ENCODE data around the gene POLR3GL. TPM values are rescaled to one million over a fixed set of nuclear protein-coding genes. Genes with fewer than 3 reads are reported as not detected.
"Not testable (repeated sequence)": the region's sequence is repeated elsewhere in the genome, so short reads cannot be mapped to it uniquely, and the experiment has no call there.

The POLR3GL gene, protein sequence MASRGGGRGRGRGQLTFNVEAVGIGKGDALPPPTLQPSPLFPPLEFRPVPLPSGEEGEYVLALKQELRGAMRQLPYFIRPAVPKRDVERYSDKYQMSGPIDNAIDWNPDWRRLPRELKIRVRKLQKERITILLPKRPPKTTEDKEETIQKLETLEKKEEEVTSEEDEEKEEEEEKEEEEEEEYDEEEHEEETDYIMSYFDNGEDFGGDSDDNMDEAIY
- 29.6 TPM for polyA plus RNA-seq
- long read RNA-seq, donor 1, partial matches to known transcripts, result 0 of 4 reads
- long read RNA-seq, donor 1, other reads (novel, unspliced or antisense), result 0 of 4 reads
- long read RNA-seq, donor 2, transcript POLR3GL-202 (8 exons, 1,165 nt), result major isoform, 11 of 11 reads
- long read RNA-seq, donor 2, partial matches to known transcripts, result 0 of 11 reads
- long read RNA-seq, donor 2, other reads (novel, unspliced or antisense), result 0 of 11 reads
- long read RNA-seq, donor 3, result 0 reads
- long read RNA-seq, donor 4, partial matches to known transcripts, result 0 of 1 reads
- long read RNA-seq, donor 4, other reads (novel, unspliced or antisense), result 0 of 1 reads
- long read RNA-seq, donor 5, partial matches to known transcripts, result 0 of 3 reads
- long read RNA-seq, donor 5, other reads (novel, unspliced or antisense), result 0 of 3 reads
- long read RNA-seq, donor 6, transcript POLR3GL-202 (8 exons, 1,165 nt), result major isoform, 5 of 30 reads
- long read RNA-seq, donor 6, partial matches to known transcripts, result 25 of 30 reads
- long read RNA-seq, donor 6, other reads (novel, unspliced or antisense), result 0 of 30 reads
- long read RNA-seq, donor 7, transcript POLR3GL-202 (8 exons, 1,165 nt), result major isoform, 10 of 10 reads
- long read RNA-seq, donor 7, partial matches to known transcripts, result 0 of 10 reads
- long read RNA-seq, donor 7, other reads (novel, unspliced or antisense), result 0 of 10 reads
- long read RNA-seq, donor 8, transcript POLR3GL-202 (8 exons, 1,165 nt), result major isoform, 11 of 11 reads
- long read RNA-seq, donor 8, partial matches to known transcripts, result 0 of 11 reads
- long read RNA-seq, donor 8, other reads (novel, unspliced or antisense), result 0 of 11 reads
- long read RNA-seq, donor 9, transcript POLR3GL-202 (8 exons, 1,165 nt), result major isoform, 5 of 5 reads
- long read RNA-seq, donor 9, partial matches to known transcripts, result 0 of 5 reads
- long read RNA-seq, donor 9, other reads (novel, unspliced or antisense), result 0 of 5 reads
- long read RNA-seq, donor 10, transcript POLR3GL-202 (8 exons, 1,165 nt), result major isoform, 8 of 17 reads
- long read RNA-seq, donor 10, partial matches to known transcripts, result 8 of 17 reads
- long read RNA-seq, donor 10, other reads (novel, unspliced or antisense), result 0 of 17 reads
- long read RNA-seq, donor 11, partial matches to known transcripts, result 0 of 4 reads
- long read RNA-seq, donor 11, other reads (novel, unspliced or antisense), result 0 of 4 reads

DNA sequence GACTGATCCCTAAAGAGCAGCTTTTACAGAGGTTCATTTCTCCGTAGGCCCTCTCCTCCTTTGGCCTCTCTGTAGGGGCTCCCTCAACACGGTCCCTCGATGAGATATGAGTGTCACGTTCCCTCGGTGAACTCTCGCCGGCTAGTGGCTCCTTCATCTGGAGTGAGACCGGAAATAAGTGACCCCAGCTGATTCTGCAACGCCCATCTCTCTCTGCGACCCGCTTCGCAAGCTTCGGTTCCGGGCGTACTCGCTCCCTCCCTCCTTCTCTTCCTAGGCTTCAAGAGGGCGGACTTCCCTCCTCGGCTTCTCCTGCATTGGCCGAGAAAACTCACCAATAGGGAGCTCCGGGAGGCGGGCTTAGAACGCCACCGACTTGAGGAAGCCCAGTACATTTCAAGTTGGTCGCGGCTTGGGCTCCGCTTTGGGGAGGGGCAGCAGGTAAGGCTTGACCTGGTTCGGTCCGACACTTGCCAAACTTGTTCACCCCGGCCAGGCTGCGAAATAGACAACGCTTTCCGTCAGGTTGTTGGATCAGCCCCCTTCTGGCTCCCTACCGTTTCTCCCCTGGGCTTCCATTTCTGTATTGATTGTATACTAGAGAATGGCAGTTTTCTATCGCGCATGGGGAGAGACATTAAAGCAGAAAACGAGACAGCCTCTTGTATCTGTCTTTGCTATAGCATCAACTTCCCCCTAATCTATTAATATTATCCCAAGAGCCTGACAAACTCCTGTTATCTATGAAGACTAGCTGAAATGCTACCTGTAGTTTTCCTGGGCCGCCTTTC, at the start of gene POLR3GL, which contains the start of gene ANKRD34A:
TSS of gene POLR3GL (plus strand) at position 363 of the 791 bp plus-strand sequence. CDS start 10,176 bp downstream, outside the sequence.
TSS of gene ANKRD34A (minus strand) at position 248 of the 791 bp plus-strand sequence. CDS start 2,816 bp downstream, outside the sequence.
- 0% methylated on average over 5 of the region's 37 CpGs for WGBS (ENCODE audit: insufficient coverage, low lambda C conversion rate)

DNA sequence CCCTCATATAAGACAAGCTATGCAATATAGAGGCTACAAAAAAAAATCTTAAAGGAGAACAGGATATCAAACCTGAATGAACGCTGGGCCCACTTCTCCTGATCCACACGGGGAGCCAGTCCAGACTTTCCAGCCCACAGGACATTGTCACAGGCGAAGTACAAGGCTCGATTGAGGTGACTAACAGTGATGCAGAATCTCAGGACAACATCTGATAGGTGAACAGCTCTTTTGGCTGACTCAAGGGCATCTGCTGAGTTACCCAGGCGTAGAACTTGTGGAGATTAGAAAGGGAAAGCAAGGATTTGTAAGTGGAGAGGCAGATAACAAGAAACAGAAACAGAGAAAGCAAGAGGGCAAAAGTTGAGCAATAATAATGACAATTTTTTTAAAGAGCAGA, 47.7 kb upstream of the POLR3GL start:
- Histone ChIP-seq H3K4me1 (ENCODE audit: control insufficient read depth, insufficient read depth, low read length) (peaks cover 9% of the 10 kb centered on the region), H3K27ac (ENCODE audit: low read length) (no peak overlapping the region), H3K36me3 (ENCODE audit: control insufficient read depth, insufficient read depth, low read length) (peaks cover 19% of the 10 kb centered on the region), H3K27me3 (ENCODE audit: control insufficient read depth, insufficient read depth, low read length) (no peaks in the 10 kb centered on the region), H3K9me3 (ENCODE audit: control insufficient read depth, low read depth, low read length) (no peaks in the 10 kb centered on the region), H3K4me3 (ENCODE audit: low read length) (no peak overlapping the region)
- no peak for DNase-seq
- 60% methylated on average over 1 of the region's 5 CpGs for WGBS (ENCODE audit: insufficient coverage, low lambda C conversion rate)

More for the DNA sequence above, at the start of gene POLR3GL, which contains the start of gene ANKRD34A:
- Histone ChIP-seq H3K27ac (ENCODE audit: low read length) (peak within 1 kb of the TSS; percentile 75), H3K4me1 (ENCODE audit: control insufficient read depth, insufficient read depth, low read length) (peaks cover 34% of the 10 kb centered on the region), H3K27me3 (ENCODE audit: control insufficient read depth, insufficient read depth, low read length) (peaks cover 44% of the 10 kb centered on the region), H3K36me3 (ENCODE audit: control insufficient read depth, insufficient read depth, low read length) (no peaks in the 10 kb centered on the region), H3K4me3 (ENCODE audit: low read length) (peak within 1 kb of the TSS; percentile 84), H3K9me3 (ENCODE audit: control insufficient read depth, low read depth, low read length) (peaks cover 2% of the 10 kb centered on the region)
- peak; percentile 92 to 96 for DNase-seq

DNA sequence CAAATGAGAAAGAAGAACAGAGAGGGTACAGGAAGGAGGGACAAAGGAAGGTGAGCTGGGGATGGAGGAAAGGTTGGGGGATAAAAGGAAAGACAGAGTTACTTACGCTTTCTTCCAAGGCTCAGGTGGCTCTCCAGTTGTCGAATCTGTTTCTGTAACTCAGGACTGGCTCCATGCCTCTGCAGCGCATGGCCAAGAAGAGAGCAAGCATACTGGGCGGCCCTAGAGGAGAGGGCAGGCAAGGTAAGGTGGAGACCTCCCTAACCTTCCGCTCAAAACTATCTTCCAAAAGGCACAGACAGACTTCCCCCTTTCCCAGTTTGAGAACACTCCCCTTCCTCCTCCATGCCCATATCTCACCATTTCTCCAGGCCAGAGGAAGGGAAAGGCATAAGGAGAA, 46.9 kb upstream of the POLR3GL start:
- peaks cover 9% of the 10 kb centered on the region for H3K4me1 ChIP-seq (ENCODE audit: control insufficient read depth, insufficient read depth, low read length)
- no peaks in the 10 kb centered on the region for H3K9me3 ChIP-seq (ENCODE audit: control insufficient read depth, low read depth, low read length)
- no peak overlapping the region for H3K27ac ChIP-seq (ENCODE audit: low read length)
- DNase-seq, result no peak
- H3K27me3 ChIP-seq (ENCODE audit: control insufficient read depth, insufficient read depth, low read length), result no peaks in the 10 kb centered on the region
- H3K4me3 ChIP-seq (ENCODE audit: low read length), result peak overlapping the region; percentile 88
- no CpG with 5 or more reads among the region's 5 CpGs for WGBS (ENCODE audit: insufficient coverage, low lambda C conversion rate)
- peaks cover 12% of the 10 kb centered on the region for H3K36me3 ChIP-seq (ENCODE audit: control insufficient read depth, insufficient read depth, low read length)

DNA sequence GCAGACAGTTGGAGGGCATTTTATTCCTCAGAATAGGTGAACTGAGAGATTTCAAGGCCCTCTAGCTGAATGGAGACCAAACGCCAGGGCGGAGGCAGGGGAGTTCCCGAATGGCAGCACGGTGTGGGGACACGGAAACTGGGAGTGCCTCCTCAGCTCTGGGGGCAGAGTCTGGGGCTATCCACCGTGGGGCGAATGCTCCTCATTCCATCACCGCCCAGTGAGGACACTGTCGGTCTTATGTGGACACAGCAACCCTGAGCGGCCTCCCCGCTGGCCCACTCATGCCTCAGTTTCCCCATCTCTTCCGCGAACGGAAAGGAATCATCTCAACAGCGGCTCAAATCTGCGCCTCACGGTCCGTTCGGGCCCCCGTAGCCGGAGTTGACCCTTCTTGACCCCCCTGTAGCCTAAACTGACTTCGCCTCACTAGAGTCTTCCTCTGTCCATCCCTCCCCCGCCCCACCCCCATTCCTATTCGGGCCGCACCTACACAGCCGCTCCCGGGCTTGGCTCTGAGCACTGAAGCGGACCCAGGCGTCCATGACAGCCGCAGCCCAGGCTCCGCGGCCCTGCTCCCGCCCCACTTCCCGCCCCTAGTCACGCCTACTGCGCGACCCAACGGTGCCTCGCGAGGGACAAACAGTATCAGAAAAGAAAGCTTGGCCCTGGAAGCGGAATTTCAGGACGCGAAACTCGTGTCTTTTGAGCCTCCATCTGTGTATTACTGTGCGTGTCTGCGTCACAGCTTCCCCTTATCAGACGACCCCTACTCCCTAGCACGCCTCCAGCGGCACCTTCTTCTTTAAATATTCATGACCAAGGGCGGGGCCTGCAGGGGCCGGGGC, 46.1 kb upstream of the POLR3GL start, which contains the start of gene PEX11B:
TSS of gene PEX11B (minus strand) at position 574 of the 848 bp plus-strand sequence. CDS start at position 545, 29 bp downstream.
- no CpG with 5 or more reads among the region's 51 CpGs for WGBS (ENCODE audit: insufficient coverage, low lambda C conversion rate)
- peak within 1 kb of the TSS; percentile 88 for H3K4me3 ChIP-seq (ENCODE audit: low read length)
- H3K27ac ChIP-seq (ENCODE audit: low read length), result peak within 1 kb of the TSS; percentile 91
- H3K4me1 ChIP-seq (ENCODE audit: control insufficient read depth, insufficient read depth, low read length), result peaks cover 9% of the 10 kb centered on the region
- H3K36me3 ChIP-seq (ENCODE audit: control insufficient read depth, insufficient read depth, low read length), result peaks cover 16% of the 10 kb centered on the region
- no peaks in the 10 kb centered on the region for H3K27me3 ChIP-seq (ENCODE audit: control insufficient read depth, insufficient read depth, low read length)
- no peaks in the 10 kb centered on the region for H3K9me3 ChIP-seq (ENCODE audit: control insufficient read depth, low read depth, low read length)
- DNase-seq, result peak; percentile 88 to 96

DNA sequence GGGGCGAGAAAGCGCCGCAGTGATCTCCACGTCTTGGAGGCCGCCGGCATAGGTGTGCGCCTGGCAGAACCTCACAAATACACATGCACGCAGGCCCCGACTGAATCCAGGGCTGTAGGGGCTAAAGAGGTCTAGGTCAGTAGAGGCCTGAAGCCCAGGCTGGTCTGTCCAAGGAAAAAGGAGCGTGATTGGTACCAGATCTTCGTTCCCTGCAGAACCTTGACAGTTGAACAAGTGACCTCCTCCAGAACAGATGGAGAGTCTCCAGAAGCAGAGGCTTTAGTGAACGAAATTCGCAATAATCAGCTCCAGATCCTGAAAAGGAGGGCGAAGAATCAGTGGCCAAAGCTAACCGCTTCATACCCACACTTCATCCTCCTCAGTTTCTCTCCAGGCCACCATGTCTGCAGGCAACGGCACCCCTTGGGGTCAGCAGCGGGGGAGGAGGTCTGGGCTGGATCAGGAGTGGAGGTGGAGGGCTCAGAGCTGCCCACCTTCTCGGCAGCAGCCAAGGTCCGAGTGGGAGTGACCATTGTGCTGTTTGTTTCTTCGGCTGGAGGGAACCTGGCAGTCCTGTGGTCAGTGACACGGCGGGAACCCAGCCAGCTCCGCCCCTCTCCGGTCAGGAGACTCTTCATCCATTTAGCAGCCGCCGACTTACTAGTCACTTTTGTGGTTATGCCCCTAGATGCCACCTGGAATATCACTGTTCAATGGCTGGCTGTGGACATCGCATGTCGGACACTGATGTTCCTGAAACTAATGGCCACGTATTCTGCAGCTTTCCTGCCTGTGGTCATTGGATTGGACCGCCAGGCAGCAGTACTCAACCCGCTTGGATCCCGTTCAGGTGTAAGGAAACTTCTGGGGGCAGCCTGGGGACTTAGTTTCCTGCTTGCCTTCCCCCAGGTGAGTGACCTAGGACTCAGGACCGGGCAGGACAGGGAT, 45.2 kb upstream of the POLR3GL start:
- no CpG with 5 or more reads among the region's 33 CpGs for WGBS (ENCODE audit: insufficient coverage, low lambda C conversion rate)
- H3K36me3 ChIP-seq (ENCODE audit: control insufficient read depth, insufficient read depth, low read length), result peaks cover 13% of the 10 kb centered on the region
- peaks cover 9% of the 10 kb centered on the region for H3K4me1 ChIP-seq (ENCODE audit: control insufficient read depth, insufficient read depth, low read length)
- DNase-seq, result peak; percentile 29 to 67
- peak overlapping the region; percentile 91 for H3K27ac ChIP-seq (ENCODE audit: low read length)
- peak overlapping the region; percentile 88 for H3K4me3 ChIP-seq (ENCODE audit: low read length)
- no peaks in the 10 kb centered on the region for H3K9me3 ChIP-seq (ENCODE audit: control insufficient read depth, low read depth, low read length)
- H3K27me3 ChIP-seq (ENCODE audit: control insufficient read depth, insufficient read depth, low read length), result no peaks in the 10 kb centered on the region

DNA sequence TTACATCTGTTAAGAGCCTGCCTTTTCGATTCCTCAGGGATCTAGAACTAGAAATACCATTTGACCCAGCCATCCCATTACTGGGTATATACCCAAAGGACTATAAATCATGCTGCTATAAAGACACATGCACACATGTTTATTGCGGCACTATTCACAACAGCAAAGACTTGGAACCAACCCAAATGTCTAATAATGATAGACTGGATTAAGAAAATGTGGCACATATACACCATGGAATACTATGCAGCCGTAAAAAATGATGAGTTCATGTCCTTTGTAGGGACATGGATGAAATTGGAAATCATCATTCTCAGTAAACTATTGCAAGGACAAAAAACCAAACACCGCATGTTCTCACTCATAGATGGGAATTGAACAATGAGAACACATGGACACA, 44.2 kb upstream of the POLR3GL start:
- not testable (repeated sequence) for DNase-seq; H3K4me1 ChIP-seq (ENCODE audit: control insufficient read depth, insufficient read depth, low read length); H3K27ac ChIP-seq (ENCODE audit: low read length); H3K4me3 ChIP-seq (ENCODE audit: low read length); H3K27me3 ChIP-seq (ENCODE audit: control insufficient read depth, insufficient read depth, low read length); H3K9me3 ChIP-seq (ENCODE audit: control insufficient read depth, low read depth, low read length)
- no CpG with 5 or more reads among the region's 4 CpGs for WGBS (ENCODE audit: insufficient coverage, low lambda C conversion rate)
- H3K36me3 ChIP-seq (ENCODE audit: control insufficient read depth, insufficient read depth, low read length), result peaks cover 13% of the 10 kb centered on the region

DNA sequence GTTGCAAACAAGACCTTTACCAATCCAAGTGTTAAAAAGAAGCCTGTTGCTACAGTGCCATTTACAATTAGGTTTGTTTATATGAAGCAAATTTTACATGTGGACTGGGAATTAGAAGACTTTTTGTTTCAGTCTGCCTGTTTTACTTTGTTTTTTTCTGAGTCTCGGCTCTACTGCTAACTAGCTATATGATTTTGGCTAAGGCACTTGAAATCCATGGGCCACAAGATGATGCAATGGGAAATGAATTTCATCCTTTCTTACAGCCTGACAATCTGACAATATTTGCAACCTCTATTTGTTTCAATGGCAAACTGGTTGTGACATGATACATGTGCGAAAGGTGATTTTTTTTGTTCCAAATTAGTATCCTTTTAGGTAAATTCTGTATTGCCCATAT, 42.2 kb upstream of the POLR3GL start:
- H3K27ac ChIP-seq (ENCODE audit: low read length), result no peak overlapping the region
- DNase-seq, result no peak
- H3K36me3 ChIP-seq (ENCODE audit: control insufficient read depth, insufficient read depth, low read length), result peaks cover 13% of the 10 kb centered on the region
- H3K4me1 ChIP-seq (ENCODE audit: control insufficient read depth, insufficient read depth, low read length), result peaks cover 9% of the 10 kb centered on the region
- H3K4me3 ChIP-seq (ENCODE audit: low read length), result no peak overlapping the region
- 100% methylated on average over 2 of the region's 2 CpGs for WGBS (ENCODE audit: insufficient coverage, low lambda C conversion rate)
- H3K27me3 ChIP-seq (ENCODE audit: control insufficient read depth, insufficient read depth, low read length), result no peaks in the 10 kb centered on the region
- no peaks in the 10 kb centered on the region for H3K9me3 ChIP-seq (ENCODE audit: control insufficient read depth, low read depth, low read length)

DNA sequence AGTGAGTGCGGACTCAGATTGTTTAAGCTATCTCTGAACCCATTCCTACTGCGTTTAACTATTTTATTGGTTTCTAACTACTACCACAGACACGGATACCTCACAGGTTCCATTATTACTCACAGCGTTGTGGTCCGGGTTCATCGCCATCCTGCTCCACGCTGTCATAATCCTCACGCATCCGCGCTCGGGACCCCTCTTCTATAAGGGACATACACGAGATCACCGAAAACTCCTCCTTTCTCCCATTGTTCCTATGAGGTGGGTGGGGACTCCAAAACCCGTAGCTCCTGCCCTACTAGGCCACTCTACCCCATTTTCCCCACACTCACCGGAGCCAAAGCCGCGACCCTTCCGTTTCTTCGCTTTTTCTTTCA, 37.8 kb upstream of the POLR3GL start:
- Histone ChIP-seq H3K36me3 (ENCODE audit: control insufficient read depth, insufficient read depth, low read length) (peaks cover 13% of the 10 kb centered on the region), H3K27me3 (ENCODE audit: control insufficient read depth, insufficient read depth, low read length) (no peaks in the 10 kb centered on the region), H3K9me3 (ENCODE audit: control insufficient read depth, low read depth, low read length) (no peaks in the 10 kb centered on the region), H3K27ac (ENCODE audit: low read length) (peak overlapping the region; percentile 79), H3K4me1 (ENCODE audit: control insufficient read depth, insufficient read depth, low read length) (peaks cover 2% of the 10 kb centered on the region), H3K4me3 (ENCODE audit: low read length) (peak overlapping the region; percentile 87)
- no peak for DNase-seq
- WGBS (ENCODE audit: insufficient coverage, low lambda C conversion rate), result 0% methylated on average over 4 of the region's 19 CpGs

All from large intestine (tissue), 12 donors.